Measurements from ENCODE around the gene CCDC92. TPM values are rescaled to one million over a fixed set of nuclear protein-coding genes. Genes with fewer than 3 reads are reported as not detected.

The CCDC92 gene
- total and polyA plus RNA-seq, 2 experiments from 2014 or later, result 16.9 to 60.2 TPM

GRCh38 chr12:123998344-123998990 is 25.8 kb upstream of the CCDC92 start:
- no peak for TF ChIP-seq EZH2 (IDR thresholded peaks at IDR 0.05; ENCODE audit: borderline replicate concordance)
- no peak for TF ChIP-seq CTCF (IDR thresholded peaks at IDR 0.05; ENCODE audit: poor library complexity)
- no peak for TF ChIP-seq EZH2phosphoT487 (IDR thresholded peaks at IDR 0.05; ENCODE audit: low read depth, severe bottlenecking, unreplicated experiment)

GRCh38 chr12:123997908-123998307 is 25.3 kb upstream of the CCDC92 start:
- TF ChIP-seq EZH2phosphoT487 (IDR thresholded peaks at IDR 0.05; ENCODE audit: low read depth, severe bottlenecking, unreplicated experiment), result no peak
- no peak for TF ChIP-seq EZH2 (IDR thresholded peaks at IDR 0.05; ENCODE audit: borderline replicate concordance)
- TF ChIP-seq CTCF (IDR thresholded peaks at IDR 0.05; ENCODE audit: poor library complexity), result no peak
- Histone ChIP-seq H3K36me3 (replicated peaks; ENCODE audit: insufficient read depth, low read depth) (no peaks in the 10 kb centered on the region), H3K4me1 (ENCODE audit: insufficient read depth) (peaks cover 27% of the 10 kb centered on the region), H3K9me3 (ENCODE audit: low read depth) (no peaks in the 10 kb centered on the region), H3K4me2 (no peak overlapping the region), H3K79me2 (peaks cover 87% of the 10 kb centered on the region), H3K27ac (peak overlapping the region; percentile 30), H3K27me3 (no peaks in the 10 kb centered on the region), H4K20me1 (ENCODE audit: insufficient read depth, poor library complexity, severe bottlenecking) (peaks cover 5% of the 10 kb centered on the region), H3K4me3 (no peak overlapping the region), H2AFZ (no peak overlapping the region), H3K9me2 (replicated peaks; ENCODE audit: insufficient read depth) (no peaks in the 10 kb centered on the region)
- 71% methylated on average over 5 of the region's 5 CpGs for WGBS (ENCODE audit: low lambda C conversion rate, missing lambda C conversion rate)
- no peak for DNase-seq (ENCODE audit: low spot score)

More at GRCh38 chr12:123998344-123998990, 25.8 kb upstream of the CCDC92 start:
- Histone ChIP-seq H3K27me3 (no peaks in the 10 kb centered on the region), H4K20me1 (ENCODE audit: insufficient read depth, poor library complexity, severe bottlenecking) (peaks cover 4% of the 10 kb centered on the region), H2AFZ (no peak overlapping the region), H3K27ac (peak overlapping the region; percentile 30), H3K4me1 (ENCODE audit: insufficient read depth) (peaks cover 22% of the 10 kb centered on the region), H3K4me2 (no peak overlapping the region), H3K36me3 (replicated peaks; ENCODE audit: insufficient read depth, low read depth) (no peaks in the 10 kb centered on the region), H3K9me2 (replicated peaks; ENCODE audit: insufficient read depth) (no peaks in the 10 kb centered on the region), H3K79me2 (peaks cover 85% of the 10 kb centered on the region), H3K9me3 (ENCODE audit: low read depth) (no peaks in the 10 kb centered on the region), H3K4me3 (no peak overlapping the region)
- DNase-seq (ENCODE audit: low spot score), result no peak
- 40% methylated on average over 2 of the region's 2 CpGs for WGBS (ENCODE audit: low lambda C conversion rate, missing lambda C conversion rate)

- H3K9me2 ChIP-seq (replicated peaks; ENCODE audit: insufficient read depth), result no peaks in the 10 kb centered on the region
- WGBS (ENCODE audit: low lambda C conversion rate, missing lambda C conversion rate), result 76% methylated on average over 6 of the region's 6 CpGs
- TF ChIP-seq EZH2 (IDR thresholded peaks at IDR 0.05; ENCODE audit: borderline replicate concordance), result no peak
- H3K4me3 ChIP-seq, result no peak overlapping the region
- H3K4me1 ChIP-seq (ENCODE audit: insufficient read depth), result peaks cover 33% of the 10 kb centered on the region
- H3K9me3 ChIP-seq (ENCODE audit: low read depth), result no peaks in the 10 kb centered on the region
- H3K36me3 ChIP-seq (replicated peaks; ENCODE audit: insufficient read depth, low read depth), result no peaks in the 10 kb centered on the region
- H2AFZ ChIP-seq, result no peak overlapping the region
- no peaks in the 10 kb centered on the region for H3K27me3 ChIP-seq
- peaks cover 7% of the 10 kb centered on the region for H4K20me1 ChIP-seq (ENCODE audit: insufficient read depth, poor library complexity, severe bottlenecking)
- H3K4me2 ChIP-seq, result no peak overlapping the region
- no peak for DNase-seq (ENCODE audit: low spot score)
- H3K27ac ChIP-seq, result peak overlapping the region; percentile 43
- H3K79me2 ChIP-seq, result peaks cover 89% of the 10 kb centered on the region
Observed at GRCh38 chr12:123997033-123997822, 24.6 kb upstream of the CCDC92 start.

- 87% methylated on average over 6 of the region's 6 CpGs for WGBS (ENCODE audit: low lambda C conversion rate, missing lambda C conversion rate)
- H3K79me2 ChIP-seq, result peaks cover 89% of the 10 kb centered on the region
- H3K9me2 ChIP-seq (replicated peaks; ENCODE audit: insufficient read depth), result no peaks in the 10 kb centered on the region
- H3K27ac ChIP-seq, result peak overlapping the region; percentile 43
- H3K27me3 ChIP-seq, result no peaks in the 10 kb centered on the region
- peaks cover 39% of the 10 kb centered on the region for H3K4me1 ChIP-seq (ENCODE audit: insufficient read depth)
- peaks cover 7% of the 10 kb centered on the region for H4K20me1 ChIP-seq (ENCODE audit: insufficient read depth, poor library complexity, severe bottlenecking)
- no peak overlapping the region for H3K4me3 ChIP-seq
- H3K9me3 ChIP-seq (ENCODE audit: low read depth), result no peaks in the 10 kb centered on the region
- H3K4me2 ChIP-seq, result no peak overlapping the region
- H2AFZ ChIP-seq, result no peak overlapping the region
- DNase-seq (ENCODE audit: low spot score), result no peak
- no peaks in the 10 kb centered on the region for H3K36me3 ChIP-seq (replicated peaks; ENCODE audit: insufficient read depth, low read depth)
- TF ChIP-seq EZH2 (IDR thresholded peaks at IDR 0.05; ENCODE audit: borderline replicate concordance) (no peak), EZH2phosphoT487 (IDR thresholded peaks at IDR 0.05; ENCODE audit: low read depth, severe bottlenecking, unreplicated experiment) (no peak), CTCF (IDR thresholded peaks at IDR 0.05; ENCODE audit: poor library complexity) (no peak)
Observed at GRCh38 chr12:123996581-123996980, 23.9 kb upstream of the CCDC92 start.

Data from hepatocyte (in vitro differentiated cells).